ENCODE results near the gene TPX2. TPM values are rescaled to one million over a fixed set of nuclear protein-coding genes. Genes with fewer than 3 reads are reported as not detected.

Gene TPX2
- total and polyA plus RNA-seq, 10 of the 15 experiments (the other 5 are each of a cell fraction or from before 2014, with no cell fraction given), result 29.7 to 144 (median 89.0) TPM

- TF ChIP-seq BHLHE40 (IDR thresholded peaks at IDR 0.05; ENCODE audit: borderline replicate concordance in 1 of 2, low read depth in 2 of 2, low read length in 1 of 2) (peak in 1 of 2 experiments; percentile 43; a peak in 2 of 4 replicates), ZBTB11 (CRISPR knock-in tag; IDR thresholded peaks at IDR 0.05) (no peak), RUNX3 (IDR thresholded peaks at IDR 0.05; ENCODE audit: low read length) (peak; percentile 80), SUPT20H (IDR thresholded peaks at IDR 0.05; ENCODE audit: borderline replicate concordance, control insufficient read depth, low read depth, low read length) (no peak), MTA2 (IDR thresholded peaks at IDR 0.05; ENCODE audit: low read depth) (0 out of 2 replicates have a peak, but pooled peaks have one; percentile 20), RFX5 (IDR thresholded peaks at IDR 0.05; ENCODE audit: low read depth, low read length) (no peak), MYB (IDR thresholded peaks at IDR 0.05; ENCODE audit: borderline replicate concordance, low read depth, low read length) (no peak), STAT1 (conservative IDR thresholded peaks at IDR 0.05) (no peak), PRDM15 (CRISPR knock-in tag; IDR thresholded peaks at IDR 0.05) (no peak), POLR2AphosphoS2 (IDR thresholded peaks at IDR 0.05; ENCODE audit: low read depth, low read length) (no peak)
These were observed 97.1 kb downstream of the TPX2 start (continued) for GRCh38 chr20:31835977-31836852.
